Astrocyte (in vitro differentiated cells and primary cell): ENCODE results near the gene STRN.
"Not testable (repeated sequence)": the region's sequence is repeated elsewhere in the genome, so short reads cannot be mapped to it uniquely, and the experiment has no call there.

Source experiments
- CTCF ChIP-seq: IDR thresholded peaks from 2 replicates; pipeline ENCODE4 v1.5.1; 2011; ENCODE audit warnings: low read depth, mild to moderate bottlenecking, inconsistent platforms, low read length, moderate library complexity; ENCODE audit not compliant: insufficient read depth
- EZH2 ChIP-seq: IDR thresholded peaks from 2 replicates; pipeline ENCODE4 v1.6.1; 2012; ENCODE audit warnings: mild to moderate bottlenecking, low read length, inconsistent platforms; ENCODE audit not compliant: insufficient read depth

- TF ChIP-seq CTCF, EZH2: not testable (repeated sequence)
These were observed 35.4 kb downstream of the STRN start for GRCh38 chr2:36930787-36931410.
